GM21737 (cell line): ENCODE data around the gene MBNL2.

ENCODE experiments used
- ATAC-seq: cut with Tn5 transposase; IDR thresholded peaks from one replicate; pipeline ENCODE4 v1.9.1; 2021; ENCODE audit warnings: mild to moderate bottlenecking, moderate library complexity; ENCODE audit not compliant: unreplicated experiment

Gene MBNL2

GRCh38 chr13:97269603-97270002 is 47.5 kb downstream of the MBNL2 start:
- no peak for ATAC-seq

- no peak for ATAC-seq
These were observed 50.4 kb downstream of the MBNL2 start for GRCh38 chr13:97272526-97272925.

DNA sequence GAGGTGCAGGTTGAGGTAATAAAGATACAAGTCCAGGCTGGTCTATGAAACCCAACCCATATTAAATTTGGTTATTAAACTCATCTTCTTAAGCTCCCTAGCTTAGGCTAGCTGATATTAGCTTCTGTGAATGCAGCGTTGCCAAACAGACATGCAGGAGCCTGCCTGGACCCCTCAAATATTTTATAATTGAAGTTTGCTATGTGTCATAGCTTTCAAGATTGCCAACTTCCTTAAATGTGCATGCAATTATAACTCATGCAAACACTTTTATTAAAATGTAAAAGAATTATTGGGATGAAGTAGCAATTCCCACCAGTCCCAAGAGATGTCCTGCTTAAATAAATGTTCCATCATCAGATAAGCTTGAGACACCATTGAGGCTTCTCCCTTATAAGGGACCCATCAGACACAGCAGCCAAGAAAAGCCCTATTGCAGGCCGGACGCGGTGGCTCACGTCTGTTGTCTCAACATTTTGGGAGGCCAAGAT is 51.3 kb downstream of the MBNL2 start:
- no peak for ATAC-seq

DNA sequence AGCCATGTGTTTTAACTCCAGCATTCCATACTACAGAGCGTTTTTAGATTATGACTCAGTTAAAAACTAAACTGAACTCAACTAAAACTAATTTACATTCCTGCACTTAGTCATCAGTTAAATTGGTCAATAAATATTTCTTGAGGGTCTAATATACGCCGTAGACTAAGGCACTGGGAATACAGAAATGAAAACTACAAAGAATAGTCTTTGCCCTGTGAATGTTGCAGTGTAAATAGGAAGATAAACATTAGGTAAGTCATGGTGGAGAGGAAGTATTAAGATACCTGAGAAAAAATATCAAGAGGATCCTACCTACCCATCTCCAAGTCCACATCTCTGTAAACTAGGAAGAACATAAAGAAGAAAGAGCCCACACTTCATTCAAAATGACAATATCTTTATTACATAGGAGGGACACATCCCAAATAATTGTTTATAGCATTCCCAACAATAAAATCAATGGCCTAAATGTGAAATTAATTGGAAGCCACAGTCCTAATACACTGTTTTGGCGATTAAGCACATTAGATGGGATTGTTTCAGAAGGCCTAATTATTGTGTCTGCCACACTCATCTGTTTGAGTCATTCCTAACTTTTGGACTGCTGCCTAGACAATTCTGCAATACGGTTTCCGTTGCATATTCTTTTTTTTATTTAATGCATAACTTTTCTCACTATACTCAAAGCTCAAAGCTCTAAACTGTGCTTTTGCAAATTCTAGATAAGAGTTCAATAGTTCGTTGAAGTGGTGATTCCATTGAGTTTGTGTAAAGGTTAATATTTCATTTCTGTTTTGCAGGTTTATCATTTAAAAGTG is 52.9 kb downstream of the MBNL2 start:
- no peak for ATAC-seq

- no peak for ATAC-seq
These were observed 53.8 kb downstream of the MBNL2 start for GRCh38 chr13:97275776-97276501.

GRCh38 chr13:97276862-97277269 is 54.7 kb downstream of the MBNL2 start:
- no peak for ATAC-seq

- ATAC-seq: no peak
These were observed 56.6 kb downstream of the MBNL2 start for GRCh38 chr13:97278435-97279411.

DNA sequence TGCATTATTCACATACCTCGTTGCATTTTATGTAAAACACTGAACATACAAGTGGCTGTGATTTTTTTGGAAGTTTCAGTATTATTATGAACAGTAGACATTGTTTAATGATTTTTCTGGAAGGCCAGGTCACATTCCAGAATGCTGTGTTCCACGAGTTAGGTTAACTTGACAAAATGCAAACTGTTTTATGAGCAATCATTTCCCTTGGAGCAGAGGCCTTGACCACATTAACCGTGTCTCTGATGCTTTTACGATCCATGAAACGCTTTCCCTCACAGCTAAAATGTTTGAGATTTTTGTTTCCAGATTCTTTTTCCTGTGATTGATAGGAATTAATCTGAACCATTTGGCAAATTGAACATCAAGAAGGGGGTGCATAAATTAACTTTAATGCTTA is 57.8 kb downstream of the MBNL2 start:
- ATAC-seq: no peak

GRCh38 chr13:97280478-97280877 is 58.3 kb downstream of the MBNL2 start:
- no peak for ATAC-seq

DNA sequence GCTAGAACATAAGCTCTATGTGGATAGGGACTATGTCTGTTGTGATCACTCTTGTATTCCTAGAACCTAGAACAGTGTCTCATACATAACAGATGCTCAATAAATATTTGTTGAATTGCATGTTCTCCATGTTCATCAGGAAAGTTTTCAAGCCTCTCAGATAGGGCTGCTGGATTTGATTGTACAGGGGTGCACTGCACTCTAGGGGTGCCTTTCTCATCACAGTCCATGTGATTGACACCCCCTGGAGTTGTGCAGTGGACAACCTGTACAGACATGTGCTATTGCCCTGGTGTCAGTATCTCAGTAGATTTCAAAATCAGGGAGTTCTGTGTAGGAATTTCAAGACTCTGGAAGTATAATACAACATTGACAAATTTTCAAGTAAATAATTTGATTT is 58.9 kb downstream of the MBNL2 start:
- ATAC-seq: no peak

DNA sequence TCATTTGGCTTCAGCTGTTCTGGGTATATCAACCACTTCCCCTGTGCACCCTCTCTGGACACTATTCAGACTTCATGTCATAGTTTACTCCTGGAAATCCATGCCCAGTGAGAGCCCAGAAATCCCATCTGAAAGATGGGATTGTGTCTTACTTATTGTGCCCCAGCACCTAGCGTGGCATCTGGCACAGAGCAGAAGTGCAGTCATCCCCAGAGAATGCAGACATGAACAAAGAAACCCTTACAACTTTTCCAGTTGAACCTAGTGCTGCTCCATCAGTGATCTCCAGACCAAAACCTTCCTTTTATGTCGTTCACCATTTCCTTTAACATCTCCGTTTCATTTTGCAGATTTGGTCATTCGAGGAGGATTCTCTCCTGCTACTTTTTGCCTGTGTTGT is 60.6 kb downstream of the MBNL2 start:
- ATAC-seq: no peak

DNA sequence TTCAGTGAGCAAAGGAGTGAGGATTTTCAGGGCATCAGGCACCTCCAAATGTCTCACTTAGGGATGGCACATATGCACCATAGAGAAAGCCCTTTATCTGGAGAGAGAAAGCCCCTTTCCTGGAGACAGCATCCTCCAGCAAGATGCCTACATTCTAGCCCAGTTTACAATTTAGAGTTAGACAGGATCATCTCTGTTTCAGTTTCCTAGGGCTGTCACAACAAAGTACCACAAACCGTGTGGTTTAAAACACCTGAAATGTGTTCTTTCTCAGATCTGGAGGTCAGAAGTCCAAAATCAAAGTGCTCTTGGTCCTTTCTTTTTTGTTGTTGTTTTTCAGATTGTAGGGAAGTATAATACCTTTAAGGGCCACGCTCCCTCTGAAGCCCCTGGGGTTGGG is 61.8 kb downstream of the MBNL2 start:
- no peak for ATAC-seq

GRCh38 chr13:97284558-97284957 is 62.4 kb downstream of the MBNL2 start:
- ATAC-seq: no peak

- no peak for ATAC-seq
These were observed 63.3 kb downstream of the MBNL2 start for GRCh38 chr13:97285221-97285955.

- ATAC-seq: no peak
These were observed 64.3 kb downstream of the MBNL2 start for GRCh38 chr13:97286317-97287046.

DNA sequence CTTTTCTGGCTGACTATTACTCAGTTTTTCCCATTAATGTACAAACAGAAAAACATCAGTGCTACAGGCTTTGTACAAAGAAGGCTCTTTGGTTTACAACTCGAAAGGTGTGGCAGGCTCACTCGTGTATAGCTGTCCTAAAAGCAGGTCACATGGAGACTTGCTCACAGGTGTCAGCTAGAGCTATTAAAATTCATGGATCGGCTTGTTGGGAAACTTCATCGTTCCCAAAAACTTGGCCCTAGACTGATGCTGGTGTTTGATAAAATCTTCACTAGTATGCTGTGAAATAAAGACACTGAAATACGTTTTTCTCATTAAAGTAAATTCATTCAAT is 64.9 kb downstream of the MBNL2 start:
- no peak for ATAC-seq

DNA sequence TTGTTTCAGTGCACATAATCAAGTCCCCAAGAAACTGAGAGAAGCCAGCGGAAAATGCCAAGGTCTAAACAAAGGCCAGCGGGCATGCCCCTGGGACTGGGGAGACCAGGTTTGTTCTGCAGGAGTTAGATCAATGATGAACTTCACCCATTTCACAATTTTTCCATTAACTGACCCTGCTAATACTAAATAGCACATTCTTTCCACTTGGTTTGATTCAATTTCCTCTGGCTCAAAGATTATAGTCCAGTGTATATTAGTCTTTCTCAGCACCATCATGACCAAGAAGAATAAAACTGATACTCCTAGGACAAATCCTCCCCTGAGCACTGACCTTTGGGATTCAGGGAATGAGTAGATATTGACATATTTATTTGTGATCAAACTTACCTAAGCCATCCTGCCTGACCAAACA is 66.4 kb downstream of the MBNL2 start:
- no peak for ATAC-seq

DNA sequence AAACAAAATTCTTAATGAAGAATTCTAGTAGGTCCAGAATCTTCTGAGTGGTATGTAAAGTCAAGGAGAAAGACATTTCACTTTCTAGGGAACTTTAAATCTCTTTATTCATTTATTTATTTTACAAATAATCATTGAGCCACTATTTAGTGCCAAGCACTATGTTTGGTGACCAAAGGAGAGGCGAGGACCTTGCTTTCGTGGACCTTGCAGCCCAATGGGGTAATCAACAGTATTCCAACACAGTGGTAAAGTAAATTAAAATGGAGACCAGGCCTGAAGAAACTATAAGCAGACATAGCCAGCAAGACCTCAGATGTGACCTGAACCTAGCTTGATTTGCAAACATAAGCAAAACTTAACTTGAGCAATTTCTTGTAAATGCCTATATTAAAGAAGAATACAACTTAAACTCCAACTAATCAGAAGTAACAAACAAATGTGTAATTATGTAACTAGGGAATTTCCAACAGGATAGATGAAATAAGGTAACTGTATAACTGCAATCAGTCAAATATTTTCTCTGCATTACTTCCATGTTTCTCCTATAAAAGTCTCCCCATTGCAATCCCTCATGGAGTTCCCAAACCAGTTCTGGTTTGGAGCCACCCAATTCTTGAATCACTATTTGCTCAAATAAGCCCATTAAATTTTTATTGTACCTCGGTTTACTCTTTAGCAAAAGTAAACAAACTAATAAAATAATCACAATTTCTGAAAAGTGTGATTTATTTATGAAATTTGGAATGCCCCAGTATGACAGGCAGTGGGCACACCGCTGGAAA is 67.6 kb downstream of the MBNL2 start:
- no peak for ATAC-seq
